ENCODE results near the gene IL23R.

The IL23R gene

GRCh38 chr1:67134695-67135094 is 31.6 kb upstream of the IL23R start, which contains the start of gene C1orf141:
Gene C1orf141 (minus strand): TSS chr1:67134970. CDS start chr1:67127240, 7,730 bp downstream.
- TF ChIP-seq FOXP2 (optimal IDR thresholded peaks at IDR 0.05; ENCODE audit: borderline replicate concordance, extremely low read depth, extremely low read length, insufficient read depth) = no peak

- no peak for TF ChIP-seq SIN3A (IDR thresholded peaks at IDR 0.05; ENCODE audit: borderline replicate concordance, insufficient read depth, low read length)
- TF ChIP-seq FOXP2 (optimal IDR thresholded peaks at IDR 0.05; ENCODE audit: borderline replicate concordance, extremely low read depth, extremely low read length, insufficient read depth) = no peak
- TF ChIP-seq POLR2AphosphoS5 (IDR thresholded peaks at IDR 0.05; ENCODE audit: low read depth, low read length) = no peak
- no peak for TF ChIP-seq TAF1 (IDR thresholded peaks at IDR 0.05; ENCODE audit: borderline replicate concordance, insufficient read depth, low read length)
- TF ChIP-seq REST (IDR thresholded peaks at IDR 0.05; ENCODE audit: insufficient read depth in 1 of 2, low read depth in 2 of 2, low read length in 2 of 2) = no peak
These were observed 30.9 kb upstream of the IL23R start for GRCh38 chr1:67135354-67135753.

GRCh38 chr1:67137307-67137753 is 28.9 kb upstream of the IL23R start:
- no peak for TF ChIP-seq FOXP2 (optimal IDR thresholded peaks at IDR 0.05; ENCODE audit: borderline replicate concordance, extremely low read depth, extremely low read length, insufficient read depth)
- TF ChIP-seq SIN3A (IDR thresholded peaks at IDR 0.05; ENCODE audit: borderline replicate concordance, insufficient read depth, low read length) = no peak
- no peak for TF ChIP-seq TAF1 (IDR thresholded peaks at IDR 0.05; ENCODE audit: borderline replicate concordance, insufficient read depth, low read length)
- no peak for TF ChIP-seq POLR2AphosphoS5 (IDR thresholded peaks at IDR 0.05; ENCODE audit: low read depth, low read length)
- TF ChIP-seq REST (IDR thresholded peaks at IDR 0.05; ENCODE audit: insufficient read depth in 1 of 2, low read depth in 2 of 2, low read length in 2 of 2) = no peak

- TF ChIP-seq SIN3A (IDR thresholded peaks at IDR 0.05; ENCODE audit: borderline replicate concordance, insufficient read depth, low read length) (no peak), FOXP2 (optimal IDR thresholded peaks at IDR 0.05; ENCODE audit: borderline replicate concordance, extremely low read depth, extremely low read length, insufficient read depth) (no peak), TAF1 (IDR thresholded peaks at IDR 0.05; ENCODE audit: borderline replicate concordance, insufficient read depth, low read length) (no peak), POLR2AphosphoS5 (IDR thresholded peaks at IDR 0.05; ENCODE audit: low read depth, low read length) (no peak), REST (IDR thresholded peaks at IDR 0.05; ENCODE audit: insufficient read depth in 1 of 2, low read depth in 2 of 2, low read length in 2 of 2) (no peak)
These were observed 27.3 kb upstream of the IL23R start for GRCh38 chr1:67138813-67139499.

GRCh38 chr1:67140460-67140859 is 25.8 kb upstream of the IL23R start:
- TF ChIP-seq FOXP2 (optimal IDR thresholded peaks at IDR 0.05; ENCODE audit: borderline replicate concordance, extremely low read depth, extremely low read length, insufficient read depth) (no peak), POLR2AphosphoS5 (IDR thresholded peaks at IDR 0.05; ENCODE audit: low read depth, low read length) (no peak), SIN3A (IDR thresholded peaks at IDR 0.05; ENCODE audit: borderline replicate concordance, insufficient read depth, low read length) (no peak), TAF1 (IDR thresholded peaks at IDR 0.05; ENCODE audit: borderline replicate concordance, insufficient read depth, low read length) (no peak), REST (IDR thresholded peaks at IDR 0.05; ENCODE audit: insufficient read depth in 1 of 2, low read depth in 2 of 2, low read length in 2 of 2) (no peak)
